ENCODE measurements around the gene TREML4.

DNA sequence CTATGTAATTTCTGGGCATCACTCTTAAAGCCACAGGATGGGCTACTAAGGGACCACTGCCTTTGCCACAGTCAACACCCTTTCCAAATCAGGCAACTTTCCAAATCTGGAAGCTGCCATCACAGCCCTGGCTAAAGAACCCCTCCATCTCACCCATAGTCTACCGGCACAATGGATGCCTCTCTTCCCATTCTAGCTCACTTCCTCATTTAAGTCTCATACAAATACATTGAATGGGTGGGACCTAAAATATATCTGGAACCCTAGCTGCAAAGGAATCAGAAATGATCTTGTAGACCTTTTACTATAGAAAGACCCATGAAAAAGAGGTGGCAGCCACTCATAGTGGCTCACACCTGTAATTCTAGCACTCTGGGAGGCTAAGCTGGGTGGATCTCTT, 3.3 kb upstream of the TREML4 start:
- no peak for TF ChIP-seq YY1 (IDR thresholded peaks at IDR 0.05; ENCODE audit: low read depth, low read length)
- TF ChIP-seq EGR1 (IDR thresholded peaks at IDR 0.05; ENCODE audit: borderline replicate concordance, low read depth, low read length), result no peak
- TF ChIP-seq POLR2A (IDR thresholded peaks at IDR 0.05; ENCODE audit: control extremely low read depth in 1 of 2, low read depth in 2 of 2, low read length in 2 of 2), result no peak
- no peak for TF ChIP-seq CTCF (IDR thresholded peaks at IDR 0.05; ENCODE audit: control extremely low read depth in 1 of 3, insufficient read depth in 1 of 3, low read depth in 1 of 3, low read length in 3 of 3)
- TF ChIP-seq KDM1A (IDR thresholded peaks at IDR 0.05; ENCODE audit: borderline replicate concordance, low read length), result no peak
- TF ChIP-seq POLR2AphosphoS5 (IDR thresholded peaks at IDR 0.05; ENCODE audit: low read depth, low read length), result no peak
